ENCODE measurements around the gene ZDHHC1. TPM values are rescaled to one million over a fixed set of nuclear protein-coding genes. Genes with fewer than 3 reads are reported as not detected.
A peak's percentile ranks its signal among the peaks of the same experiment; 100 is the strongest.

ZDHHC1 gene
- total RNA-seq, 4 donors from 2014 or later: 3.5 to 14.5 (median 6.3) TPM

- H3K4me3 ChIP-seq: no peak overlapping the region
- H3K27ac ChIP-seq: no peak overlapping the region
- no peaks in the 10 kb centered on the region for H3K27me3 ChIP-seq
- no peaks in the 10 kb centered on the region for H3K9me3 ChIP-seq
- TF ChIP-seq CTCF (IDR thresholded peaks at IDR 0.05) (peak in 5 of 6 experiments; percentile 17 to 59 (median 53)), POLR2A (IDR thresholded peaks at IDR 0.05) (no peak)
- no peak for DNase-seq
- no peaks in the 10 kb centered on the region for H3K4me1 ChIP-seq
- no peaks in the 10 kb centered on the region for H3K36me3 ChIP-seq
These were observed 67.1 kb downstream of the ZDHHC1 start for GRCh38 chr16:67349172-67349571.

GRCh38 chr16:67346341-67346740, 69.9 kb downstream of the ZDHHC1 start:
- Histone ChIP-seq H3K4me1 (no peaks in the 10 kb centered on the region), H3K27me3 (no peaks in the 10 kb centered on the region), H3K27ac (no peak overlapping the region), H3K36me3 (no peaks in the 10 kb centered on the region), H3K4me3 (no peak overlapping the region), H3K9me3 (no peaks in the 10 kb centered on the region)
- no peak for DNase-seq
- TF ChIP-seq CTCF (IDR thresholded peaks at IDR 0.05): no peak
- TF ChIP-seq POLR2A (IDR thresholded peaks at IDR 0.05): no peak

GRCh38 chr16:67345401-67345800, 70.9 kb downstream of the ZDHHC1 start:
- no peak overlapping the region for H3K4me3 ChIP-seq
- no peaks in the 10 kb centered on the region for H3K9me3 ChIP-seq
- H3K27ac ChIP-seq: no peak overlapping the region
- H3K27me3 ChIP-seq: no peaks in the 10 kb centered on the region
- H3K4me1 ChIP-seq: no peaks in the 10 kb centered on the region
- H3K36me3 ChIP-seq: no peaks in the 10 kb centered on the region
- no peak for TF ChIP-seq POLR2A (IDR thresholded peaks at IDR 0.05)
- TF ChIP-seq CTCF (IDR thresholded peaks at IDR 0.05): no peak
- DNase-seq: no peak

Small RNA genes within 50 kb of the gene (small RNA-seq; reads per million reads assigned to genes)
- gene RNU1-123P: 0 reads per million in 2 donors

Other genes starting within 250 kb of the ZDHHC1 start
- gene NOL3, start 245.9 kb downstream of the ZDHHC1 start, total RNA-seq: 10 to 100 TPM; 24.4 to 65.2 (median 34.1) TPM
- 10 to 100 TPM; 20.8 to 57.8 (median 42.3) TPM for gene MATCAP1, start 232.5 kb downstream of the ZDHHC1 start, total RNA-seq
- 10 to 100 TPM in 1 of 4 donors, 1 to 10 TPM in 3; 1.2 to 10.9 (median 4.7) TPM for gene EXOC3L1, start 226.3 kb downstream of the ZDHHC1 start, total RNA-seq
- 100 to 1,000 TPM; 122 to 182 (median 144) TPM for gene E2F4, start 224.3 kb downstream of the ZDHHC1 start, total RNA-seq
- 100 to 1,000 TPM in 1 of 4 donors, 10 to 100 TPM in 3; 25.6 to 119 (median 82.2) TPM for gene ELMO3, start 217.3 kb downstream of the ZDHHC1 start, total RNA-seq
- 10 to 100 TPM; 23.9 to 40.3 (median 33.3) TPM for gene TMEM208, start 189.3 kb downstream of the ZDHHC1 start, total RNA-seq
- gene FHOD1, start 169.0 kb downstream of the ZDHHC1 start, total RNA-seq: 10 to 100 TPM; 13.3 to 64.4 (median 38.8) TPM
- gene SLC9A5, start 167.5 kb downstream of the ZDHHC1 start, total RNA-seq: 1 to 10 TPM; 1.2 to 2.2 (median 1.8) TPM
- gene PLEKHG4, start 136.9 kb downstream of the ZDHHC1 start, total RNA-seq: 10 to 100 TPM; 12.3 to 16.5 (median 14.0) TPM
- gene KCTD19, start 89.7 kb downstream of the ZDHHC1 start, total RNA-seq: not detected
- 1 to 10 TPM in 1 of 4 donors, not detected in 3; 5.1 TPM for gene LRRC36, start 89.7 kb downstream of the ZDHHC1 start, total RNA-seq
- gene TPPP3, start 23.0 kb downstream of the ZDHHC1 start, total RNA-seq: 10 to 100 TPM in 2 of 4 donors, 1 to 10 TPM in 2; 6.6 to 33.3 (median 16.6) TPM
- gene HSD11B2, start 14.6 kb upstream of the ZDHHC1 start, total RNA-seq: 100 to 1,000 TPM; 116 to 688 (median 499) TPM
- 100 to 1,000 TPM; 131 to 223 (median 202) TPM for gene ATP6V0D1, start 64.7 kb upstream of the ZDHHC1 start, total RNA-seq
- gene AGRP, start 67.1 kb upstream of the ZDHHC1 start, total RNA-seq: not detected
- 10 to 100 TPM; 10.5 to 70.1 (median 42.5) TPM for gene RIPOR1, start 112.4 kb upstream of the ZDHHC1 start, total RNA-seq
- 10 to 100 TPM; 35.3 to 59.4 (median 42.7) TPM for gene CTCF, start 146.0 kb upstream of the ZDHHC1 start, total RNA-seq
- 10 to 100 TPM in 3 of 4 donors, 1 to 10 TPM in 1; 8.4 to 55.3 (median 13.4) TPM for gene CARMIL2, start 228.7 kb upstream of the ZDHHC1 start, total RNA-seq
- gene ACD, start 243.8 kb upstream of the ZDHHC1 start, total RNA-seq: 10 to 100 TPM; 14.2 to 37.2 (median 18.6) TPM
- gene PARD6A, start 244.5 kb upstream of the ZDHHC1 start, total RNA-seq: 1 to 10 TPM in 3 of 4 donors, not detected in 1; 1.0 to 4.3 (median 2.1) TPM

All from Peyer's patch (tissue), 4 donors.